HG03521 (cell line): ENCODE results near the gene ABCA8.
A peak's percentile ranks its signal among the peaks of the same experiment; 100 is the strongest.
"Not testable (repeated sequence)": the region's sequence is repeated elsewhere in the genome, so short reads cannot be mapped to it uniquely, and the experiment has no call there.

Source experiments
- ATAC-seq: cut with Tn5 transposase; IDR thresholded peaks from one replicate; pipeline ENCODE4 v1.9.1; 2021; ENCODE audit warnings: mild to moderate bottlenecking, moderate library complexity; ENCODE audit not compliant: unreplicated experiment

ABCA8 gene

DNA sequence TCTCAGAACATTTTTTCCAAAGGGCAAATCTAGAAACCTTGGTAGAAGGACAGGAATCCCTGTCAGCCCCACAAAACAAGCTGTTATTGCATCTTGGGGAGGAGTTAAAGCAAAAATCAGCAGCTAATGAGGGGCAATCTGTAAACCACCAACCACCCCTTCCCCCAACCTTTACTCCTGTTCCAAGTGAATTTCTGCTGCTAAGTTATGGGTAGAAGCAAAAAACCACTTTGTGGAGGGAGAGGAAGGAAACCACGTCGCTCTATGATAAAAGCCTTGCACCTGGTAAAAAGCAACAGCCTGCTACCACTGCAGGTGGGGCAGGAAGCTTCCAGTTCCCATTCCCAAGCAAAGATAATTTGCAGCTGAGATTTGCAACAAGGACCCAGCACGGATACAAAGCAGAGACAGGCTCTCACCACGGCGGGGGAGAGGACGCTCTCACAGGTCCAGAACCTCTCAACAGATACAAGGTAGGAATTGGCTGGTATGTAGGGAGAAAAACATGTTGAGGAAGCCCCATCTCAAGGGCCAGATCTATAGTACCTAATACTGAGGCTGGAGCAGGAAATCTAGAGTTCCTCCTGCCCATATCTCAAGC, 10.7 kb downstream of the ABCA8 start:
- ATAC-seq: no peak

DNA sequence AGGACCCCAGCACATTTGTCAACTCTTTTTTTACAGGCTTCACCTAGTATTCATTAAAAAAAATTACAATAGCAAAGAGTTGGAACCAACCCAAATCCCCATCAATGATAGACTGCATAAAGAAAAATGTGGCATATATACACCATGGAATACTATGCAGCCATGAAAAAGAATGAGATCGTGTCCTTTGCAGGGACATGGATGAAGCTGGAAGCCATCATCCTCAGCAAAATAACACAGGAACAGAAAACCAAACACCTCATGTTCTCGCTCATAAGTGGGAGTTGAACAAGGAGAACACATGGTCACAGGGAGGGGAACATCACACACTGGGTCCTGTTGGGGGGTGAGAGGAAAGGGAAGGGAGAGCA, 11.4 kb downstream of the ABCA8 start:
- not testable (repeated sequence) for ATAC-seq

DNA sequence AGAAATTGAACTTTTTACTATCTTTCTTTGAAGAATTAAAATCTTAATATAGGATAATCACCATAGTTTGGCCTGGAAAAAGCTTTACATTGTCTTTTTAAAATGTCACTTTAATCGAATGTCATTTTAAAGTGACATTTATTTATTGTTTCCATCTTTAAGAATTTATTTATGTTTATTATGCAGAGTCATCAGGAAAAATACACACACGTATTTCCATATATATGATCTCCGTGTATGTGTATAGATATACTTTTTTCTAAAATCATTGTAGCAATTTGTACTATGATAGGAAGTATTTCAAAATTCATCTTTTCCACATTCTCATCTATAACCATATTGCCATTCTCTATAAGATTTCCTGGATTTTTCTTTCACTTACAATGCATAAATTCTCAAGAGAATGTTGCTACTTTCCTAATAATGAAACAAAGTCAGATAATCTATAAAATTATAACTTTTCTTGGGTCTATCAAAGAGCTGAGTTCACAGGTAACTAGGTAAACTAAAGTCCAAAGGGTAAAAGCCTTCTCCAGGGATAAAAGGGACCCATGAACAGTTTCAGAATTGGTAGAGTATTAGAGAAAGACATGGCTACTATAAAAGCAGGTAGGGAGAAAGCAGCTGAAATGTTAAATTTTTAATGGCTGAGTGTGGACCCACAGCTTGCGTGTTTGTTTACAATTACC, 11.9 kb downstream of the ABCA8 start:
- ATAC-seq: no peak

DNA sequence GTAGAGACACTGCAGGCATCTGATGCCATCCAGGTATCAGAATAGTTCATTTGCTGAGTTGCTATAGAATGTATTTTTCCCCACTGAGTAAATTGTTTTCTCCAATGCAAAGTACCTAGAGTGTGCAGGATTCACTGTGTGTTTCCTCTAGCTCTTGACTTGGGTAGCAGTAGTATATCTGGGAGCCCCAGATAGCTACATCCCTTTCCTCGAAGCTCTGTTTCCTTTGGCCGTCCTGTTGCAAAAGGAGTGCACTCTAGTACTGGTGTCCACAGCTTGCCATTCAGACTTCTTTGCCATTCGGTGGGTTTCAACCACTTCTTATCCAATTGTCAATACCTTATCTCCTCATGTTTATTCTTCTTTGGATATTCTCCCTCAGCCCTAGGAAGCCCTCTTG, 12.8 kb downstream of the ABCA8 start:
- no peak for ATAC-seq

DNA sequence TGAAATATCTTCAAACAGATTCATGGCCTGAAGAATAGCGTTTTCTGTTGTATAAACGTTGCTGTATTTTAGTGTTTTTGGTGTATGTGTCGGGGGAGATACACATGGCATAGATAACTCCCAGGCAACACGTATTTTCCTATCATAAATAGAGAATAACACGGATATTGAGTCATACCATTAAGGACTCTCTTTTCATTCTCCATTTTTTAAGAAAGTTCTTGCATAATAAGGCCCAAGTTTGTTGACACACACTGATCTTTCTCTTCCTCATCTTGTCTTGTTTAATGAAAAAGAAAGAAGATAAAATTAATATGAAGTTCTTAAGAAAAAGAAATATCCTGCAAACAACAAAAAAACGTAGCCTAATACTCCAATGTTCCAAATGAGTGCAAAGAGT, 13.4 kb downstream of the ABCA8 start:
- no peak for ATAC-seq

DNA sequence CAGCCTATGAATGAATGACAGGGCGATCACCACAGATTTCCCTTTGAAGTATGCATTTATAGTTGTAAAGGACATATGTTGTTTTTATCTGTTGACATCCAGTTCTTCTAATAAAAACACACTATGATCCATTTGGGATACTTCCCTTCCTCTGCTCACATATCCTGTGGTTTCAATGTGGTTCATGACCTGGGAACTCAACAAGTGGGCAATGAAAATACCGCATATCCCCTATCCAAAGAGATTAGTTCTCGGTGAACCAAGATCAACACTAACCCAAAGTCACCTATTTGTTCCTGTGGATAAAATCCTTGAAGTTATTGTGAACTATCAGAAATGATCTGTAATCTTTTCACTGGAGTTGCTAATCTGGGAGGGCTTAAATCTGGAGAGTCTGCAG, 16.0 kb downstream of the ABCA8 start:
- no peak for ATAC-seq

DNA sequence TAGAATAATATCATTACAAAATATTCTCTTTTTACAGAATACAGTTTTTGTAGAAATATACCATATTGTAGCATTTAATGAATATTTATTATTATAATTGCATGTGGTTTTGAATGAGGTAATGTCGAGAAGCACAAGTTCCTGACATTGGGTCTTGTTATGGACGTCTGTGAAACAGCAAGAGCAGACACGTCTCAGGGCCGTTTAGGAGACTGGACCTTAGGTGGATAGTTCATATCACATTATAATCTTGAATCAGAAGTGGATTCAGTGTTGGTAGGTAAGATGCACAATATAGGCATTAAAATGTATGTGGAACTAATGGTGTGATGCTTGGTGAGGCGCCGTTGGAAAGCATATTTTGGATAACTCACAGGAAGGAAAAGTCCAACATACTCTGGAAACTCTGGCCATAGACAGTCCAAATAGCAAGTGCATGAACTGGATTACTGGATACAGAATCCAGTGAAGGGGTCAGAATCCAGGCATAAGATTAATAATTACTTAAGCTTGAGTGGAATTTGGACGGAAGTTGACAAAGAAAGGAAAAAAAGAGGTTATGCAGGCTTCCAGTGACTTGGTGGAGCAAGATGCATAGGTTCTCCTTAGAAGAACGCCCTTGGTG, 17.2 kb downstream of the ABCA8 start:
- no peak for ATAC-seq

DNA sequence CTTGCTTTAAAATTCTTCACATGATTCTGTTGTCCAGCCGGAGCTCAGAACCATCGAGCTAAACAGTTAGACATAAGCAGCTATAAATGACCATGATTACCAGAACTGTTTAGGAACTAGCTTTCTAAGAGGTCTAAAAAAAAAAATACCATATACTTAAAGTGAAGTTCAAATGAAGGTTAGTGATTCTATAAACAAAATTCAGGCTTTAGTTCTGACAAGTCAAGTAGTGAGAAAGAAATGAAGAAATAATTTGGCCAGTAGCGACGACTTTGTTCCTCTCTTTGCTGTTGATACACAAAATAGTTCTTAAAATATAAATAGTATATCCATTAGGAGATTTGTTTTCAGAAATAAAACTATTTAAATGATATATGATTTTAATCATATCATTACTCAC, 27.7 kb downstream of the ABCA8 start:
- no peak for ATAC-seq

DNA sequence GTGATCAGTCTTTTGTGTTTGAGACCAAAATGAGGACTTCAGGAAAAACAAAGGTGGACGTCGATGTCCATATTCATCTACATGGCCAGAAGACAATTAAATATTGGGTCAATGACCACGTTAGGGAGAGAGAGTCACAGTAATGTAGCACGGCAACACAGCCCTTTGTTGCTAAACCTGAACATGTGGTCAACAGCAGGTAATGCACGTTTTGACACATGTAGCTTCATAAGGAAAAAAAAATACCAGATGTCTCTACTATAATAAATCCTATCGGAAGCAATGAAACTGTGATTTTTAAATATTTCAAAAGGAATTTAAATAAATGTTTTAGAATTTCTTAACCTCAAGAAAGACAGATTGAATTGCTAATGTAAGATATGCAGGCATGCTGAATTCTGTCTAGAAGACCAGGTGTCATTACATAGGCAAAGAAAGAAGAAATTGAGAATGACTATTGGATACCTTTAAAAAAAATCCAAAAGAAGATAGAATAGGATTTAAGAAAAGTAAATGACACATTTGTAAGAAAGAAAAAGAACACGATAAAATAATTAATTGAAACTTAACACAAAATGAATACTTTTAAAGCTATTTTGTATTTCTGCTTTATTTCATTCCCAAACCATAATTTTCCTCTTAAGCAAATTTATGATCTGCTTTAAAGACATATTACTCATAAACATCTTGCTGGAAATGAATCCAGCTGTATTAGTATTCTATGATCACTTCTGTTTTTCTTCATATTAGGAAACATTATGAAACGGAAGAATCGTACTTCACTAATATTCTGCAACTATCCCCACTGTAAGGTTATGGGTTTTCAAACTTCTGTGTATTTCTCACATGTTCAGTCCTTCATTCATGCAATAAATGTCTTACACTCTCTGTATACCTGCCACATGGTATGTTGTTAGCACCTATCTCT, 30.1 kb downstream of the ABCA8 start:
- no peak for ATAC-seq

DNA sequence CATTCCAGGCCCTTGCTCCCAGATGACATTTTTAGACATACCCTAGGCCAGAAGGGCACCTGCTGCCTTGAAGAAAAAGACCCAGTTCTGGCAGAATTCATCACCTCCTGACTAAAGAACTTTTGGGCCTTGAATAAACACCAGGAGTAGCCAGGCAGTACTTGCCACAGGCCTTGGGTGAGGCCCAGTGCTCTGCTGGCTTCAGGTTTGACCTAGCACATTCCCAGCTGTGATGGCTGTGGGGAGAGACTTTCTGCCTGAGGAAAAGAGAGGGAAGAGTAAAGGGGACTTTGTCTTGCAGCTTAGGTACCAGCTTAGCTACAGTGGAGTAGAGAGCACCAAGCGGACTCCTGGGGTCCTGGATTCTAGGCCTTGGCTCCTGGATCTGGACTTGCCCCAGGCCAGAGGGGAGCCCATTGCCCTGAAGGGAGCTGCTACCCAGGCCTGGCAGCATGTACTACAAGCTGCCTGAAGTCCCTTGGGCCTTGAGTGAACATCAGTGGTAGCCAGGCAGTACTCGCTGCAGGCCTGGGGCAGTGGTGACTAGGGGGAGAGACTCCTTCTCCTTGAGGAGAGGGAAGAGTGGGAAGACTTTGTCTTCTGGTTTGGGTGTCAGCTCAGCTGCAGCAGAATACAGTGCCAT, 44.3 kb downstream of the ABCA8 start:
- ATAC-seq: no peak

DNA sequence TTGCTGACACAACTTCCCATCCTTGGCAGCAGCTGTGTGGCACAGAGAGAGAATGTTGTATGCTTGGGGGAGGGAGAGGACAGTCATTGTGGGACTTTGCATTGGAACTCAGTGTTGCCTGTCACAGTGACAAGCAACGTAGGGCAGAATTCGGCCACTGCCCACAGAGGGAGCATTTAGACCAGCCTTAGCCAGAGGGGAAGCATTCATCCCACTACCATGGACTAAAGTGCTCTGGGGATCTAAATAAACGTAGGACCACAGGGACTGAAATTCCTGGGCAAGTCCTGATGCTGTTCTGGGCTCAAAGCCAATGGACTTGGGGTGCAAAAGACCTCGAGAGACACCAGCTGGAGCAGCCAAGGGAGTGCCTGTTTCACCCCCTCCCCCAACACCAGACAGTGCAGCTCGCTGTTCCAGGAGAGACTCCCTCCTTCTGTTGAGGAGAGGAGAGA, 44.9 kb downstream of the ABCA8 start:
- ATAC-seq: no peak

DNA sequence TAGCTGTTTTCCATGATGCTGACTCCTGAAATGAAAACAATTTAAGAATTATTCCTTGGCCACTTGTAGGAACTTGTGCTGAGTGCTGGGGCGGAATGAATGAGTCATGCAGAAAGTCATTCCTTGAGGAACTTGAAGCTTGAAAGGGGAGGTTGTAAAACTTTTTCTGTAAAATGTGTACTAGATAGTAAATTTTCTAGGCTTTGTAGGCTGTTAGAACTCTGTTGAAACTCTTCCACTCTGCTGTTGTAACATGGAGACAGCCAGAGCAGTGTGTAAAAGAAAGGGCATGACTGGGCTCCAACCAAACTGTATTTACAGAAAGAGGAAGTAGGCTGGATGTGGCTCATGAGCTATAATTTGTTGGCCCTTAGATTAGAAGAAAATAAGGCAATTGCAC, 46.1 kb downstream of the ABCA8 start:
- no peak for ATAC-seq

DNA sequence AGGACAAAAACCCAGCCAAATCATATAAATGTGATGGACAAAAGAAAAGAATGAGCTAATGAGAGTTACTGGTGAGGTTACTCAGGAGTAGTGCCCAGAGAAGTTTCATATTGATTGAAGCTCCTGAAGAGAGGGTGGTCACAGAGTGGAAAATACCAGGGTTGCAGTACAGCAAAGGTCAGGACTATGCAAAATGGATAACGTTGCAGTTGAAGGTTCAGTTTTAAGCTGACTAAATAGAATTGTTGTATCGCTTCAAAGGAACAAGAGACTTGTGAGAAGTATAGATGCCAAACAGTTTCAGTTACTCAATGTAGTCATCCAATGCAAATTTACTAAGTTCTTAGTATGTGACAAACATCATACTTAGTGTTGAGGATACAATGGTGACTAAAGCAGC, 47.1 kb downstream of the ABCA8 start:
- ATAC-seq: peak; percentile 52

DNA sequence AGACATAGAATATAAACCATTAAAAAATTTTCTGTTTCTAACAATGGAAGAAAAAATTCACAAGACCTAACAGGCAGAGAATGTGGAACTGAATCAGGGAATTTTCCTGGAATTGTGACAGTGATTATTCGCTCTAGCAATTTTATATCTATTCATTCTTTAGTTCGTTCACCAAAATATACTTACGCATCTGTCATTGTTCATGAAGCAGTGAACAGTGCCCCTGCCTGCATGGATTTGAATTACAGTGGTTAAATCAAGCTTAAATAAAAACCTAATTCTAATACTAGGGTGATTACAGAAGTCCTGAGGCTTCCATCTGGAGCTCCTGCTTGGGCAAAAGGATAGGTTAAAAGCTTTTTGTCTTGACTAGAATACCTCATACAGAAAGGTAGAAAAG, 48.6 kb downstream of the ABCA8 start:
- no peak for ATAC-seq

DNA sequence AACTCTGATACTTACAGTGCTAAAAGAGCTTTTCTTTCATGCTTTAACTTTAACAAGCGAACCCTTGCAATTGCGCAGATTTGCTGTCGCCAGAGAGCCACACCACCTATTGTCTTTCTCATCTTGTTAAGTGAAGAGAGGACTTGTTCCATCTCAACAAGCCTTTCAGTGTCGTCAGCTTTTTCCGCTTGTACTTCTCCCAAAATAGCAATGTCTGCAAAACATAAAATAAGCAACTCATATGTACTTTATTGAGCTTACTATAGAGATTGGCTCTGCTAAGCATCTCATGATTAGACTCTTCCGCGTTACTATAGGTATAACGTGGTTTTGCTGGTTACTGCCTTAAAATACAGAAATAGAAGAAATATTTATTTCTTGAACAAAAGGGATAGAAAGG, 51.9 kb downstream of the ABCA8 start:
- no peak for ATAC-seq

DNA sequence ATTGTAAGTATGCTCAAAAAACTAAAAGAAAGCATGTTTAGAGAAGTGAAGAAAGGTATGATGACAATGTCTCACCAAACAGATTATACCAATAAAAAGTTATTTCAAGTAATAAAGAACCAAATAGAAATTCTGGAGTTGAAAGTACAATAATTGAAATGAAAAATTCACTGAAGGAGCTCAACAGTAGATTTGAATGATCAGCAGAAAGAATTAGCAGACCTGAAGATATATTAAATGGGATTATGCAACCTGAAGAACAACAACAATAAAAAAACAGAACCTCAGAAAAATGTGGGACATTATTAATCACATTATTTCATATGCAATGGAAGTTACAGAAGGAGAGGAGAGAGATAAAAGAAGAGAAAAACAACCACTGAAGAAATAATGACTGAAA, 57.6 kb downstream of the ABCA8 start:
- ATAC-seq: no peak

DNA sequence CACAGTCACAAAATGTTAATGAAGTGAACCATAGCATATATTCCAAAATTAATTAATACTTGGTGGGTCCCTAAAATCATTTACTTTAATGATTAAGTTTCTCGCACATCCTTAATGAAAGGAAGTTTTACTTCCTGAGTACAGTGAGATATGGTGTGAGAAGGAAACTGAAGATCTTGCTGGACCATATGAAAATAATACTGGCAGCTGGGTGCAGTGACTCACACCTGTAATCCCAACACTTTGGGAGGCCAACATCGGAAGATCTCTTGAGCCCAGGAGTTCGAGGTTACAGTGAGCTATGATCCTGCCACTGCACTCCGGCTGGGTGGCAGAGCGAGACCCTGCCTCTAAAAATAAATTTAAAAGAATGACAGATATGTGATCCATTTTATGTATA, 62.5 kb downstream of the ABCA8 start:
- ATAC-seq: no peak

DNA sequence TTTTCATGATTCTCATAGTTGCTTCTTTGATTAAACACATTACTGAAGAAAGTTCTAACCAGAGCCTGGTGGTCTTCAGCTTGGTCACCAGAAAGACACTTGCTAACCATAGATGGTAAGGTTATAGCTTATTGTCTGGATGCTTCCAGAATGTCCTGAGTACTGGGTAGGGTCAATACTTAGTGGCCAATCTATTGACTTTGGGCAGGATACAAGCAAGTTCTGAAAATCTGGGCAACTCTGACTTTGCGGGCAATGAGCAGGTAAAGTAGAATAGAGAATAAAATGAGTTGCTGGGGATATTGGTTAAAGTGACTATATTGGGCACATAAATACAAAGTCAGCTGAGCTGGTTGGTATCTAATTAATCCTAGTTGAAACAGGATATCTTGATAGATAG, 63.0 kb downstream of the ABCA8 start:
- ATAC-seq: no peak

DNA sequence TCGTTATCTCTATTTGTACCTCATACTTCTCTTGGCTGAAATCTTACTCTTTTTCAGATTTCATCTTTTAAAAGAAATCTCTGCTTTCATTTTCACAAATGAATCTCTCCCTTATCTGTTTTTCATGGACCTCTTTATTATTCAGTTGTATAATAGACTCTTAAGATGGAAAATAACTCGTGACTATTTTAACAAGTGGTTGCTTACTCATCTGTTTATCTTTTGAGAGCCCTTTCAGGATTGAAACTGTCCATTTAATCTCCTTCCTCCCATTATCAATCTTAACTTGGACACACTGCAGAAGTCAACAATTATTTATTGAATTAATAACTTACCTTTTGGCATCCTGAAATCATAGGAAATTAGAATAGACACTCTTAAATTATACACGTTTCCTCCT, 68.8 kb downstream of the ABCA8 start:
- no peak for ATAC-seq

DNA sequence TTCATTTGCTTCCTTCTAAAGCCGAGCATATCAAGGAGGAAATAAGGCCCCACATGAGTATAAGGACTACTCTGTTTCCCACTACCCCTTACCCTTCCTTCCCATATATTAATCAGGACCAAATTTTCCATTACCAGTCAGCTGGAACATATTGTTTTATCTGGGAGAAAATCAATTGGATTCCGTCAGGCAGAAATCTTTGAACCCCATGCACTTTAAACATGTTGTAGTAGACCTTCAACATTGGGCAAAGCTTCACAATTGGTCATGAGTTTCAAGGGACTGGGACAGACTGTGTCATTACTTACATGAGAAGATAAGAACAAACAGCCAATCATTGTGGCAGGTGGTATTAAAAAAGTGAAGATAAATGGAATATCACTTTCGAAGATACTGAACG, 70.3 kb downstream of the ABCA8 start:
- no peak for ATAC-seq
